GM19438 (cell line): ENCODE results near the gene GKN1.
"Not testable (repeated sequence)": the region's sequence is repeated elsewhere in the genome, so short reads cannot be mapped to it uniquely, and the experiment has no call there.

Source experiments
- ATAC-seq: cut with Tn5 transposase; IDR thresholded peaks from one replicate; pipeline ENCODE4 v1.9.1; 2021; ENCODE audit warnings: low read depth; ENCODE audit not compliant: unreplicated experiment

GKN1 gene

DNA sequence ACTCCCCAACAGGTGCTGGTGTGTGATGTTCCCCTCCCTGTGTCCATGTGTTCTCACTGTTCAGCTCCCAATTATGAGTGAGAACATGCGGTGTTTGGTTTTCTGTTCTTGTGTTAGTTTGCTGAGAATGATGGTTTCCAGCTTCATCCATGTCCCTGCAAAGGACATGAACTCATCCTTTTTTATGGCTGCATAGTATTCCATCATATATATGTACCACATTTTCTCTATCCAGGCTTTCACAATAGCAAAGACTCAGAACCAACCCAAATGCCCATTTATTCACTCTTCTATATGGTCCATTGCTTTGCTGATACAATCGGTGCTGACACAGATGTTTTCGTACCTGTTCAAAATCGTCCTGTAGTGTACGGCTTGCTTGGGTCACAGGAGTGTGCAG is 19.0 kb upstream of the GKN1 start:
- not testable (repeated sequence) for ATAC-seq

GRCh38 chr2:68959001-68959400 is 15.4 kb upstream of the GKN1 start:
- no peak for ATAC-seq

DNA sequence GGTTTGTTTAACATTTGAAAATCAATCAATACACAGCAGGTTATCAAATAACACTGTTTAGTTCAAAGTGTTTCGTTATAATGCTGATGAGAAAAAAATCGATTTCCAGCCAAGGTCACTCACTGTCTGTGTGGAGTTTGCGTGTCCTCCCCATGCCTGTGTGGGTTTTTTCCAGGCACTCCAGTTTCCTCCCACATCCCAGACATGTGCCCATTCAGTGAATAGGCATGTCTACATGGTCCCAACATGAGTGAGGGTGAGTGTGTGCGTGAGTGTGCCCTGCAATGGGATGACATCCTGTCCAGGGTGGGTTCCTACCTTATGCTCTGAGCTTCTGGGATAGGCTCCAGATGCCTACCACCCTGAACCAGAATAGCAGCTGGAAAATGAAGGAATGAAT is 13.1 kb upstream of the GKN1 start:
- no peak for ATAC-seq

- no peak for ATAC-seq
Measured at GRCh38 chr2:68964282-68964681, 10.2 kb upstream of the GKN1 start.

GRCh38 chr2:68968221-68968620 is 6.2 kb upstream of the GKN1 start:
- ATAC-seq = no peak

- ATAC-seq = no peak
Measured at GRCh38 chr2:68969736-68970490, 4.5 kb upstream of the GKN1 start.

- no peak for ATAC-seq
Measured at GRCh38 chr2:68970566-68971265, 3.7 kb upstream of the GKN1 start.

GRCh38 chr2:68971591-68972231 is 2.7 kb upstream of the GKN1 start:
- no peak for ATAC-seq

- ATAC-seq = no peak
Measured at GRCh38 chr2:68974946-68975665, 670 bp downstream of the GKN1 start.

- no peak for ATAC-seq
Measured at GRCh38 chr2:68975844-68976243, 1.4 kb downstream of the GKN1 start.

DNA sequence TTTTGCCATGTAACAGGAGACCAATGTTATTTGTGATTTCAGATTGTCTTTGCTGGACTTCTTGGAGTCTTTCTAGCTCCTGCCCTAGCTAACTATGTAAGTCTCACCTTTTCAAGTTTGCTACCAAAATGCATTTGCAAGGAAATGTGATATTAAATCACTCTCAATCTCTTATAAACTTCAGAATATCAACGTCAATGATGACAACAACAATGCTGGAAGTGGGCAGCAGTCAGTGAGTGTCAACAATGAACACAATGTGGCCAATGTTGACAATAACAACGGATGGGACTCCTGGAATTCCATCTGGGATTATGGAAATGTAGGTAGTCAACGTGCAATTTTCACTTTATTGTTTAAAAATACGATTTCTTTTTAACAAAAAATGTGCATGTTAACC is 3.0 kb downstream of the GKN1 start:
- ATAC-seq = no peak

- ATAC-seq = no peak
Measured at GRCh38 chr2:68978098-68978497, 3.7 kb downstream of the GKN1 start.

DNA sequence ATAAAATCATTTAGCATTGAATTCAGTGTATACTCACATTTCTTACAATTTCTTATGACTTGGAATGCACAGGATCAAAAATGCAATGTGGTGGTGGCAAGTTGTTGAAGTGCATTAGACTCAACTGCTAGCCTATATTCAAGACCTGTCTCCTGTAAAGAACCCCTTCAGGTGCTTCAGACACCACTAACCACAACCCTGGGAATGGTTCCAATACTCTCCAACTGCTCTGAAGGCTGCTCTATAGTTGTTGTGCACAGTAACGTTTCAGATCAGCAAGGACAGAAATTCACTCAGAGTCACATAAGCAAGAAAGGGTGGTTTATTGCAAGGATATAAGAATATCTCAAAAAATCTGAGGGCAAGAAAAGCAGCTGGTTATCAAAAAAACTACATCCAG is 6.5 kb downstream of the GKN1 start:
- ATAC-seq = no peak

GRCh38 chr2:68987021-68987503 is 12.6 kb downstream of the GKN1 start:
- ATAC-seq = no peak

DNA sequence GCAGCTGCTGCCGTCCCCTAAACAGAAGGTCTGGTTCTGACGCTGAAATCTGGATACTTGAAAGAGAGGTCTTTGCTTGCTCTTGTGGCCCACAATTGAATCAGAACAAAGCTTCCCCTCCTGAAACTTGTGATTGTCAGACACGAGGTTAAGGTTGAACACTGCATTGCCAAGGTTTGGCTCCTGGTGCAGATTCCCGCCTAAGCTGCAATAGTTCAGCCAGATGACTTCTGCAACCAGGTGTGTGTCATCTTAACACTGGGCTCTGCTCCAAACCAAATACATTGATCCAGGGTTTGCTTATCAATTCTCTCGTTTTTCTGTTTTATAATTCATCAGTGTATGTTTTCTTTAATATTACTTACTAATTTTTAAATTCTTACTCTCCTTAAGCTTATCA is 14.6 kb downstream of the GKN1 start:
- ATAC-seq = no peak

- ATAC-seq = no peak
Measured at GRCh38 chr2:68992341-68992740, 17.9 kb downstream of the GKN1 start.

- ATAC-seq = no peak
Measured at GRCh38 chr2:68992933-68993332, 18.5 kb downstream of the GKN1 start.

- no peak for ATAC-seq
Measured at GRCh38 chr2:68993660-68994059, 19.2 kb downstream of the GKN1 start.

- no peak for ATAC-seq
Measured at GRCh38 chr2:68994864-68995263, 20.4 kb downstream of the GKN1 start.

DNA sequence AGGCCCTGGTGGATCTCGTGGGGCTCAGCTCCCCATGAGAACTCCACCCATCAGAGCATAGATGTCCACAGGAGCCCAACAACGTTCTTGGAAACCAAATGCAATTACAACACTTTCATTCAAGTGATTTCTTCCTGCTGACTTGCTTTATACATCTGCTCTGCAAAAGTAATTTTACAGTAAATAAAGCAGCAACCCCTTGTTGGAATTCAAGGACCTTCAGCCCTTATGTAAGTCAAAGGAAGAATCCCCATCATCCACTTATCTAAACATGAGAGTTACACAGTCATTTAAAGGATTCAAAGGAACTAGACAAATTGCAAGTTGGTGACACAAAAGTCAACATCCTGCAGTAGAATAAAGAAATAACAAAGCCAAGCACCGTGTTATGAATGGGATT is 21.5 kb downstream of the GKN1 start:
- ATAC-seq = no peak

- no peak for ATAC-seq
Measured at GRCh38 chr2:68997401-68997800, 23.0 kb downstream of the GKN1 start.
